ENCODE measurements around the gene CHCT1. TPM values are rescaled to one million over a fixed set of nuclear protein-coding genes. Genes with fewer than 3 reads are reported as not detected.

Gene CHCT1
- total RNA-seq, 1 donor from 2014 or later = not detected

- Mint-ChIP-seq H3K27me3 (ENCODE audit: low read depth) (no peaks in the 10 kb centered on the region), H3K4me1 (peaks cover 12% of the 10 kb centered on the region), H3K36me3 (peaks cover 40% of the 10 kb centered on the region), H3K9me3 (peaks cover 17% of the 10 kb centered on the region), H3K4me3 (no peak overlapping the region), H3K27ac (no peak overlapping the region)
- DNase-seq (ENCODE audit: low spot score in 2 of 2, unreplicated experiment in 2 of 2) = no peak
- TF ChIP-seq CTCF (IDR thresholded peaks at IDR 0.05; ENCODE audit: unreplicated experiment) = no peak
Measured at GRCh38 chr17:60472449-60472848, 50.2 kb downstream of the CHCT1 start.

DNA sequence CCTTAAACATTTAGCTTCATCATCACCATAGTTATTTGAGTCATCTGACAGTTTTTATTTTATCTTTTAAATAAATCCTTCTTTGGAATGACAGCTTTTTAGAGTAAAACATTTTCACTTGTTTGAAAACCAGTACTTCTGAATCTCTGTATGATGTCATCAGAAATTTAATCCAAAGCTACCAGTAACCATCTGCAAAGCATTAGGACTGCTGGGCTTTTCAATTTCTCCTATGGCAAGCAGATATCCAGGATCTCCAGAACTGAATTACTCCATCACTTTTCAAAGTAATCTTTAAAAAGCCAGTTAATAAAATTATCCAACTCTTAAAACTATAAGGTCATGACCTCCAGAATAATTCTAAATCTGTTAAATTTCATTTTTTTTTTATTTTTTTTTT is 51.5 kb downstream of the CHCT1 start:
- TF ChIP-seq CTCF (IDR thresholded peaks at IDR 0.05; ENCODE audit: unreplicated experiment) = no peak
- peaks cover 12% of the 10 kb centered on the region for H3K4me1 Mint-ChIP-seq
- no peaks in the 10 kb centered on the region for H3K27me3 Mint-ChIP-seq (ENCODE audit: low read depth)
- peaks cover 39% of the 10 kb centered on the region for H3K36me3 Mint-ChIP-seq
- peaks cover 17% of the 10 kb centered on the region for H3K9me3 Mint-ChIP-seq
- no peak for DNase-seq (ENCODE audit: low spot score in 2 of 2, unreplicated experiment in 2 of 2)
- no peak overlapping the region for H3K27ac Mint-ChIP-seq
- no peak overlapping the region for H3K4me3 Mint-ChIP-seq

Other genes starting within 250 kb of the CHCT1 start
- 43.9 to 48.4 TPM (median 45.8 TPM) in 3 replicates for gene USP32, start 30.4 kb upstream of the CHCT1 start, total RNA-seq
- 65.5 to 75.6 TPM (median 65.5 TPM) in 3 replicates for gene APPBP2, start 103.8 kb downstream of the CHCT1 start, total RNA-seq
- gene PPM1D, start 177.7 kb downstream of the CHCT1 start, total RNA-seq = 26.4 to 28.9 TPM (median 26.7 TPM) in 3 replicates